Measurements from ENCODE around the gene KRT35. TPM values are rescaled to one million over a fixed set of nuclear protein-coding genes. Genes with fewer than 3 reads are reported as not detected.

The KRT35 gene
- total and polyA plus RNA-seq, 2 experiments from 2014 or later, result not detected

GRCh38 chr17:41492771-41493170 lies 11.8 kb upstream of the KRT35 start:
- ATAC-seq, result no peak
- Histone ChIP-seq H3K79me2 (replicated peaks; ENCODE audit: insufficient read depth) (no peaks in the 10 kb centered on the region), H3K4me2 (no peak overlapping the region), H3K4me3 (no peak overlapping the region), H3F3A (replicated peaks; ENCODE audit: low read depth) (no peaks in the 10 kb centered on the region), H3K9me2 (ENCODE audit: insufficient read depth) (no peaks in the 10 kb centered on the region; the same call in 1 of the 2 replicates), H3K36me3 (ENCODE audit: insufficient read depth) (no peaks in the 10 kb centered on the region), H3K4me1 (ENCODE audit: insufficient read depth) (no peaks in the 10 kb centered on the region; the same call in 1 of the 2 replicates), H2AFZ (no peak overlapping the region), H3K27ac (ENCODE audit: low read depth) (no peak overlapping the region), H4K20me1 (replicated peaks; ENCODE audit: insufficient read depth) (no peaks in the 10 kb centered on the region), H3K27me3 (ENCODE audit: insufficient read depth) (no peaks in the 10 kb centered on the region)
- Mint-ChIP-seq H3K4me1 (peaks cover 2% of the 10 kb centered on the region; the same call in 1 of the 3 replicates), H3K9me3 (no peaks in the 10 kb centered on the region), H3K4me3 (no peak overlapping the region), H3K27ac (no peak overlapping the region), H3K27me3 (ENCODE audit: insufficient read depth, low read depth, poor library complexity) (peaks cover 9% of the 10 kb centered on the region), H3K36me3 (ENCODE audit: low read depth) (no peaks in the 10 kb centered on the region)
- DNase-seq (ENCODE audit: low spot score), result no peak
- TF ChIP-seq REST (IDR thresholded peaks at IDR 0.05; ENCODE audit: unreplicated experiment), result no peak
- no peak for TF ChIP-seq POLR2AphosphoS5 (IDR thresholded peaks at IDR 0.05; ENCODE audit: low read depth)
- TF ChIP-seq ZNF331 (CRISPR knock-in tag; IDR thresholded peaks at IDR 0.05; ENCODE audit: low read depth), result no peak
- TF ChIP-seq ETS1 (IDR thresholded peaks at IDR 0.05), result no peak
- no peak for TF ChIP-seq CREB1 (CRISPR knock-in tag; IDR thresholded peaks at IDR 0.05; ENCODE audit: low read depth)
- TF ChIP-seq EZH2phosphoT487 (IDR thresholded peaks at IDR 0.05; ENCODE audit: unreplicated experiment), result no peak
- TF ChIP-seq STAT1 (IDR thresholded peaks at IDR 0.05; ENCODE audit: unreplicated experiment), result no peak
- TF ChIP-seq JUNB (IDR thresholded peaks at IDR 0.05; ENCODE audit: unreplicated experiment), result no peak
- no peak for TF ChIP-seq ZNF462 (CRISPR knock-in tag; IDR thresholded peaks at IDR 0.05)
- TF ChIP-seq CTCF (conservative IDR thresholded peaks at IDR 0.05; ENCODE audit: low read depth in 2 of 2), result no peak

Data from GM23338 (cell line).